H1 (cell line): Measurements from ENCODE around the gene JAG1. TPM values are rescaled to one million over a fixed set of nuclear protein-coding genes. Genes with fewer than 3 reads are reported as not detected.

Experiments used
- CTCF ChIA-PET: fragments of 300-600 bp; sonication (Branson Sonifier 250); formaldehyde crosslinking; loops from one replicate; lab custom pipeline; 2021; ENCODE audit not compliant: partially characterized antibody; lab: Charles Lee
- POLR2A ChIA-PET: fragments of 300-600 bp; sonication (Branson Sonifier 250); formaldehyde crosslinking; loops from one replicate; lab custom pipeline; 2021; ENCODE audit warnings: inconsistent platforms; ENCODE audit not compliant: partially characterized antibody; lab: Charles Lee
- DNase-seq, 2 experiments: peaks; one replicate each; pipeline versions ENCODE4 v3.0.0 to v3.0.0-alpha.2; 2010 to 2022; ENCODE audit warnings: low spot score in 2 of 2, low read depth in 1 of 2, mixed read lengths in 1 of 2
- FAIRE-seq: peaks from 2 replicates; lab custom pipeline; 2011; peaks lifted over from hg19 to GRCh38; lab: Jason Lieb, UNC
- H2AFZ ChIP-seq: 2 replicates; pipeline ENCODE4 v1.8.1; 2012; ENCODE audit warnings: low read length, inconsistent platforms
- H2AK5ac ChIP-seq: 2 replicates; pipeline ENCODE4 v1.6.1; 2013; ENCODE audit warnings: low read depth, low read length
- H2BK120ac ChIP-seq: replicated peaks from 2 replicates; pipeline ENCODE3; 2013; ENCODE audit warnings: low read depth, low read length, inconsistent platforms
- H2BK12ac ChIP-seq: 2 replicates; pipeline ENCODE4 v1.6.1; 2013; ENCODE audit warnings: low read depth, low read length
- H2BK15ac ChIP-seq: 2 replicates; pipeline ENCODE4 v1.6.1; 2013; ENCODE audit warnings: low read length
- H2BK20ac ChIP-seq: 2 replicates; pipeline ENCODE4 v1.6.1; 2013; ENCODE audit warnings: low read length
- H2BK5ac ChIP-seq: 2 replicates; pipeline ENCODE4 v1.6.1; 2013; ENCODE audit warnings: low read depth, low read length
- H3K14ac ChIP-seq: 2 replicates; pipeline ENCODE4 v1.6.1; 2013; ENCODE audit warnings: inconsistent platforms; ENCODE audit not compliant: insufficient read length
- H3K18ac ChIP-seq: 2 replicates; pipeline ENCODE4 v1.6.1; 2013; ENCODE audit warnings: low read length; ENCODE audit errors: extremely low read depth
- H3K23ac ChIP-seq: 2 replicates; pipeline ENCODE4 v1.6.1; 2013; ENCODE audit warnings: inconsistent platforms; ENCODE audit not compliant: insufficient read length
- H3K23me2 ChIP-seq: 2 replicates; pipeline ENCODE4 v1.6.1; 2013; ENCODE audit warnings: low read depth, low read length
- H3K27ac ChIP-seq: 2 replicates; pipeline ENCODE4 v1.6.1; 2011; ENCODE audit warnings: low read depth, low read length, inconsistent platforms
- H3K27me3 ChIP-seq, 4 experiments: replicated peaks in 1 of 4; 1 replicate in 1 of 4; 2 replicates in 3 of 4; pipeline versions ENCODE4 v1.6.1 to v1.8.1; 2011 to 2013; ENCODE audit warnings: low read length in 3 of 4, mild to moderate bottlenecking in 3 of 4, inconsistent platforms in 2 of 4, mixed read lengths in 2 of 4, moderate library complexity in 1 of 4; ENCODE audit not compliant: control insufficient read depth in 3 of 4, insufficient read depth in 3 of 4; ENCODE audit errors: extremely low read depth in 1 of 4
- H3K36me3 ChIP-seq, 4 experiments: 2 replicates each; pipeline versions ENCODE4 v1.6.1 to v1.8.1; 2011 to 2013; ENCODE audit warnings: mild to moderate bottlenecking in 4 of 4, low read length in 3 of 4, moderate library complexity in 2 of 4, control low read depth in 1 of 4, inconsistent platforms in 1 of 4; ENCODE audit not compliant: insufficient read depth in 4 of 4, control insufficient read depth in 2 of 4
- H3K4ac ChIP-seq: replicated peaks from 2 replicates; pipeline ENCODE3; 2013; ENCODE audit warnings: low read length, low read depth, mixed read lengths, inconsistent platforms; ENCODE audit not compliant: insufficient read length
- H3K4me1 ChIP-seq, 4 experiments: replicated peaks in 1 of 4; 1 replicate in 1 of 4; 2 replicates in 3 of 4; pipeline versions ENCODE4 v1.6.1 to v1.8.1; 2011 to 2013; ENCODE audit warnings: low read length in 3 of 4, inconsistent platforms in 2 of 4, mixed read lengths in 1 of 4; ENCODE audit not compliant: insufficient read depth in 4 of 4, control insufficient read depth in 3 of 4
- H3K4me2 ChIP-seq, 2 experiments: 2 replicates each; pipeline versions ENCODE4 v1.6.1 to v1.8.1; 2011 to 2013; ENCODE audit warnings: low read depth in 2 of 2, low read length in 2 of 2, control low read depth in 1 of 2, inconsistent platforms in 1 of 2, mild to moderate bottlenecking in 1 of 2; ENCODE audit not compliant: insufficient read depth in 1 of 2
- H3K4me3 ChIP-seq, 4 experiments: fragments of 200-600, 300-600 bp in 1 of 4; sonication (generic), shearing (Covaris generic), sonication (Bioruptor Twin) in 1 of 4; 2 replicates each; pipeline versions ENCODE4 v1.5.1 to v1.8.1; 2011 to 2016; ENCODE audit warnings: low read length in 4 of 4, low read depth in 3 of 4, control low read depth in 2 of 4, inconsistent platforms in 2 of 4, mild to moderate bottlenecking in 2 of 4, mixed read lengths in 1 of 4, moderate library complexity in 1 of 4; ENCODE audit not compliant: insufficient read depth in 2 of 4; ENCODE audit errors: extremely low read depth in 1 of 4
- H3K56ac ChIP-seq: replicated peaks from 2 replicates; pipeline ENCODE3; 2013; ENCODE audit warnings: low read depth, mild to moderate bottlenecking, mixed read lengths, low read length, inconsistent platforms; ENCODE audit not compliant: insufficient read length
- H3K79me1 ChIP-seq: 2 replicates; pipeline ENCODE4 v1.6.1; 2013; ENCODE audit warnings: low read depth, low read length, control low read depth
- H3K79me2 ChIP-seq, 2 experiments: 2 replicates each; pipeline versions ENCODE4 v1.6.1 to v1.8.1; 2012 to 2013; ENCODE audit warnings: low read length in 2 of 2, mild to moderate bottlenecking in 2 of 2, inconsistent platforms in 1 of 2; ENCODE audit not compliant: insufficient read depth in 2 of 2, control insufficient read depth in 1 of 2
- H3K9ac ChIP-seq, 4 experiments: replicated peaks in 1 of 4; 1 replicate in 1 of 4; 2 replicates in 3 of 4; pipeline versions ENCODE4 v1.6.1 to v1.8.1; 2011 to 2013; ENCODE audit warnings: low read depth in 3 of 4, low read length in 3 of 4, control low read depth in 2 of 4, mild to moderate bottlenecking in 2 of 4, moderate library complexity in 2 of 4, inconsistent platforms in 1 of 4; ENCODE audit errors: extremely low read depth in 1 of 4
- H3K9me3 ChIP-seq, 2 experiments: 2 replicates each; pipeline versions ENCODE4 v1.6.1 to v1.8.1; 2012 to 2013; ENCODE audit warnings: mild to moderate bottlenecking in 2 of 2, moderate library complexity in 2 of 2, control low read depth in 1 of 2, inconsistent platforms in 1 of 2, low read depth in 1 of 2, low read length in 1 of 2, mixed read lengths in 1 of 2; ENCODE audit not compliant: insufficient read depth in 2 of 2
- H4K20me1 ChIP-seq, 2 experiments: replicated peaks in 1 of 2; 2 replicates each; pipeline versions ENCODE3 to v1.8.1; 2011 to 2013; ENCODE audit warnings: inconsistent platforms in 2 of 2, low read length in 2 of 2, mild to moderate bottlenecking in 1 of 2; ENCODE audit not compliant: insufficient read depth in 2 of 2, control insufficient read depth in 1 of 2
- H4K5ac ChIP-seq: 2 replicates; pipeline ENCODE4 v1.6.1; 2013; ENCODE audit warnings: low read length, low read depth, mixed read lengths, inconsistent platforms; ENCODE audit not compliant: insufficient read length
- H4K8ac ChIP-seq: 2 replicates; pipeline ENCODE4 v1.8.0; 2013; ENCODE audit warnings: mild to moderate bottlenecking, moderate library complexity, low read length, inconsistent platforms; ENCODE audit not compliant: insufficient read depth; ENCODE audit errors: extremely low read depth
- H4K91ac ChIP-seq: replicated peaks from 2 replicates; pipeline ENCODE3; 2013; ENCODE audit warnings: low read length, mixed read lengths, inconsistent platforms; ENCODE audit not compliant: insufficient read length
- ATF2 ChIP-seq: IDR thresholded peaks from 2 replicates; pipeline ENCODE4 v1.6.1; 2012; ENCODE audit warnings: low read length, inconsistent platforms
- ATF3 ChIP-seq: IDR thresholded peaks from 2 replicates; pipeline ENCODE4 v1.6.1; 2011; ENCODE audit warnings: low read depth, mild to moderate bottlenecking, low read length; ENCODE audit not compliant: insufficient read depth
- BACH1 ChIP-seq: IDR thresholded peaks from 2 replicates; pipeline ENCODE4 v1.6.1; 2012; ENCODE audit warnings: low read length, improper control_type of control experiment
- CBX5 ChIP-seq: fragments of 300-800, 300-1000 bp; sonication (generic); IDR thresholded peaks from 2 replicates; pipeline ENCODE4 v1.7.1; 2016; ENCODE audit warnings: antibody characterized with exemption, low read length, low read depth
- CHD2 ChIP-seq: IDR thresholded peaks from 2 replicates; pipeline ENCODE4 v1.6.1; 2012; ENCODE audit warnings: low read length, improper control_type of control experiment
- CTBP2 ChIP-seq: IDR thresholded peaks from 2 replicates; pipeline ENCODE4 v1.7.0; 2011; ENCODE audit warnings: borderline replicate concordance, mild to moderate bottlenecking, moderate library complexity, mixed read lengths, low read length; ENCODE audit not compliant: insufficient read depth, insufficient read length
- JUND ChIP-seq: IDR thresholded peaks from 2 replicates; pipeline ENCODE4 v1.6.1; 2011; ENCODE audit warnings: mild to moderate bottlenecking, improper control_type of control experiment, low read length
- KDM4A ChIP-seq: IDR thresholded peaks from one replicate; pipeline ENCODE4 v1.7.1; 2012; ENCODE audit warnings: low read depth, mild to moderate bottlenecking, moderate library complexity, low read length, inconsistent platforms; ENCODE audit not compliant: severe bottlenecking
- KDM5A ChIP-seq: fragments of 200-600 bp; IDR thresholded peaks from 2 replicates; pipeline ENCODE4 v1.7.1; 2012; ENCODE audit warnings: mild to moderate bottlenecking, low read length, inconsistent platforms, mixed read lengths
- RFX5 ChIP-seq: IDR thresholded peaks from 2 replicates; pipeline ENCODE4 v1.6.1; 2011; ENCODE audit warnings: low read depth, low read length, improper control_type of control experiment, borderline replicate concordance
- WGBS, 2 experiments: shearing (Covaris generic) in 1 of 2; methylation state at CpG; one replicate each; pipeline versions ENCODE4 v1.1.6 to v1.1.7; 2013 to 2015; ENCODE audit warnings: low lambda C conversion rate in 2 of 2, mixed read lengths in 2 of 2, inconsistent platforms in 1 of 2, low coverage in 1 of 2, missing lambda C conversion rate in 1 of 2; ENCODE audit not compliant: insufficient replicate concordance in 2 of 2, insufficient coverage in 1 of 2, insufficient read length in 1 of 2; ENCODE audit errors: extremely low coverage in 1 of 2, missing lambda C conversion rate in 1 of 2; 5-methylcytosine and 5-hydroxymethylcytosine counted together
- polyA plus RNA-seq, 7 experiments: library from polyadenylated mRNA; depleted of rRNA in 3 of 7; stranded (reverse) in 5 of 7; unstranded in 2 of 7; fragments of >200 nt in 5 of 7; fragments of 200-250 nt in 2 of 7; gene quantifications; 1 replicate in 5 of 7; 2 replicates in 1 of 7; 4 replicates in 1 of 7; pipeline versions ENCODE4 v1.2.1 to v1.2.3, GENCODE V29; 2011 to 2013; ENCODE audit warnings: missing spikeins in 2 of 7, mixed read lengths in 2 of 7
- total RNA-seq: library from RNA; stranded (reverse); fragmentation: NEBNext Ultra II Directional; extraction: Animal tissue kit (Norgen Biotek cat#: 25700); gene quantifications from 2 replicates; pipeline ENCODE4 v1.2.1, GENCODE V29; 2021

The JAG1 gene
- total and polyA plus RNA-seq, 2 of the 8 experiments (the other 6 are each of a cell fraction or from before 2014, with no cell fraction given) = 13.5 to 27.3 TPM

- H2BK120ac ChIP-seq = no peak overlapping the region
- 95% methylated on average over 1 of the region's 1 CpG; no CpG with 5 or more reads in 1 of the 2 experiments for WGBS, 2 experiments
- no peak overlapping the region for H2BK5ac ChIP-seq
- H3K27ac ChIP-seq = no peak overlapping the region
- no peak overlapping the region for H3K18ac ChIP-seq
- no peak overlapping the region for H3K23ac ChIP-seq
- no peaks in the 10 kb centered on the region for H3K36me3 ChIP-seq
- H4K91ac ChIP-seq = no peak overlapping the region
- H2BK20ac ChIP-seq = no peak overlapping the region
- H3K4me2 ChIP-seq = no peak overlapping the region
- no peak overlapping the region for H2BK15ac ChIP-seq
- H3K4ac ChIP-seq = no peak overlapping the region
- H3K9ac ChIP-seq = no peak overlapping the region
- TF ChIP-seq ATF2 (no peak), BACH1 (no peak), ATF3 (no peak), CHD2 (no peak), CBX5 (no peak), RFX5 (no peak), KDM4A (no peak), KDM5A (no peak), CTBP2 (no peak), JUND (no peak)
- H4K8ac ChIP-seq = no peak overlapping the region
- no peak overlapping the region for H2BK12ac ChIP-seq
- H3K56ac ChIP-seq = no peak overlapping the region
- H4K5ac ChIP-seq = no peak overlapping the region
- H3K9me3 ChIP-seq = no peaks in the 10 kb centered on the region
- no peaks in the 10 kb centered on the region; the same call in 1 of the 2 replicates for H3K23me2 ChIP-seq
- no peak overlapping the region for H2AK5ac ChIP-seq
- POLR2A ChIA-PET = interaction anchor here (0.6 kb wide), 1 partner anchor 625 kb away, joined by 4 read pairs; no protein-coding TSS in a partner anchor
- no peak overlapping the region for H2AFZ ChIP-seq
- H3K14ac ChIP-seq = no peak overlapping the region
- no peaks in the 10 kb centered on the region for H3K79me1 ChIP-seq
- H4K20me1 ChIP-seq = no peaks in the 10 kb centered on the region
- H3K27me3 ChIP-seq = no peaks in the 10 kb centered on the region
- no peak for DNase-seq
- H3K4me1 ChIP-seq = no peaks in the 10 kb centered on the region
- FAIRE-seq = no peak
- CTCF ChIA-PET = interaction anchor here (0.6 to 1.5 kb wide), 6 partner anchors 10 to 613 kb away, joined by 3 to 5 read pairs (median 3); no protein-coding TSS in a partner anchor
- H3K79me2 ChIP-seq = no peaks in the 10 kb centered on the region
- H3K4me3 ChIP-seq = no peak overlapping the region
Observed at GRCh38 chr20:10590950-10591671, 82.7 kb downstream of the JAG1 start.
